KG1 (cell line): ENCODE data around the gene CIPC.

ENCODE experiments used
- DNase-seq: peaks from one replicate; lab custom pipeline; 2025; lab: John Stamatoyannopoulos, UW

The CIPC gene

DNA sequence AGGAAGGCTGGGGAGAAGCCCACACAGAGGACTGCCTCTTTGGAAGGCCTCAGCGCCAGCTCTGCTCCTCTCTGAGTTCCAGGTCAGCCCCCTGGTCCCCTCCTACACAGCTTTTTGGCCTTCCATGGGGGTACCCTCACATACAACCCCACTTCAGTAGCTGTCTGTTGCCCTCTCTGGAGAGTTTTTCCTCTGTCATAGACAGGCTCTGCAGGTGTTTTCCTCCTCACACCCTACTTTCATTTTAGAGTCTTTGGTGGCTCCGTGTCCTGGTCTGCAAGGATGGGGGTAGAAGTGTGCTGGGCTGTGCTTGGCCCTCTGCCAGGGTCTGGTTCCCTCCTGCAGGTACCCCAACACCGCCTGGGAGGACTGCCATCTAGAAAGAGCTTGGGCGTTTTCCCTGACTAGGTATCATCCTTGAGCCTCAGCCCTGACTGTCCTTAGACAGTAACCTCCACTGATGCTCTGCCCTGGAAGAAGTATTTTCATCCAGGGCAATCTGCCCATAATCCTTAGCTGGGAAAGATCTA is 28.5 kb downstream of the CIPC start:
- no peak for DNase-seq

DNA sequence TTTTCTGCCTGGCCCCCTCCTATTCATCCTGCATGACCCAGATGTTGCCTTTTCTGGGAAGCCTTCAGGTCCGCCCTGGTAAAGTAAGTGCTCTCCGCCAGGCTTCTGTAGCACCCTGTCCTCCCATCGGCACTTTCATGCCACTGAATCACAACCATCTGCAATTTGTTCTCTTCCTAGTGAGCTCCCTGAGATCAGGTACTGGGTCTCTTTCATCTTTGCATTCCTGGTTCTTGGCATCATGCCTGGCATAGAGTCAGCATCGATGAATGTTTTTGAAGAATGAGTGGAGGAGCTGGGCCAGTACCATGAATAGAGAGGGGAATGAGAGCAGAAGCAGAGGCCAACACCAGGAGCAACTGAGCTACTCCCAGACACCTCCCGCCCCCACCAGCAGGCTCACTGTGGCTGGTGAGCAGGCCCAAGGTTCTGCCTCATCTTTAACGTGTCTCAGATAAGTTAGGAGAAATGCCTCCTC is 30.4 kb downstream of the CIPC start:
- no peak for DNase-seq

DNA sequence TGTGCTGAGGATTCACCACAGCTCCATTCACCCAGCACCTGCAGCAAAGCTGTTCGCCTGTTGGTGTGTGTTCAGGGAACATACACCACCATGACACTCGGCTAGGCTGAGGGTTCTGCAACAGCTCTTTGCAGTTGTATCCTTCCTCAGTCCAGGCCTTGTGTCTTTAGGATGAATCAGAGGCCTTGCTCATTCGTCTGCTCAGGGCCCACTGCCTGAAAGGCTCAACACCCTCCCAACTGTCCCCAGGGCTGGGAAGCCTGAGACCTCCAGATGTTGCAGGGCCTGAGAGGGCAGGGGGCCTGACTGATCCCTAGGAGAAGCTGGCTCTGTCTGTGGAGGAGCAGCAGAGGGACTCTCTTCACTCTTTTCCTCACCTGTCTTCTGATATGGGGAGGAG is 32.3 kb downstream of the CIPC start:
- no peak for DNase-seq

DNA sequence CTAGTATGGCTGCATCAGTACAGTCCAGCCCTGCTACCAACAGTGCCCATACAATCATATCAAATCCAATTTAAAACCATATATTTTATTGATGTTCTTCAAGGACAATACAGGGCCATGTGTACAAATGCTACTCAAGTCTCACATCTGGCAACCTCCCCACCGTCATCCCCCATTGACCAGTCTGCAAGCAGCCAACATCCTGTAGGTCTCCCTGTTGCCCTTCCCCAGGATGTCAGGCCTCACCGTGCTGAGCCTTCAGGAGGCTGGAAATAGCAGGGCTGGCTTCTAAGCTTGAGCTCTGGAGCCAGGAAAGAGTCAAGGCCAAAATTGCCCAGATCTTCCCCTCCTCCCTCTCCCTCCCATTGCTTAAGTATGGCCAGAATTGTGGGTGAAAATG is 33.1 kb downstream of the CIPC start:
- DNase-seq, result no peak

DNA sequence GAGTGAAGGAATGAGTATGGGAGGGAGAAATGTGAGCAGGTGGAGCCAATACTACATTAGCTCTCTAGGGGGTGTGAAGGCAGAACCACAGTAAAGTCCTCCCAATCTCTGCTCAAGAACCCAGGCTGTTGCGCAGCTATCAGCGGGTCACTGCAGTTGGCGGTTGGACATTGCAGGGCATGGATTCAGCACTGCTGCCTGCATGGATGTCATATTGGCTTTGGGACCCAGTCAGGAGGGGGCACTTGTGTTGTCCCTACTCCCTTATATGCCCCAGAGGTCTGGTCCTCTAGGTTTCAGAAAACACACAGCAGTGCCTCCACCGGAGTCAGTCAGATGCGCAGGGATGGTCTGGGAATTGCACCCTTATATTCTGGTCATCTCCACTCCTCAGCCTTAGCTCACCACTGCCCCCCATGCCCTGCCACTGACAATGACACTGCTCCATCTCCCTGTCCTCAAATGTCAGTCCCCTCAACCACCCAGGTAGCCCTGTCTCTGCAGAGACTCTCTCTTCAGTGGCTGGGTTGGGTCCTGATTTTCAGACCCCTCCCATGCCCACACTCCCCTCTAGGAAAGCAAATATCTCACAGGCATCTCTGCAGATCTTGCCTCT is 33.9 kb downstream of the CIPC start:
- DNase-seq, result no peak

DNA sequence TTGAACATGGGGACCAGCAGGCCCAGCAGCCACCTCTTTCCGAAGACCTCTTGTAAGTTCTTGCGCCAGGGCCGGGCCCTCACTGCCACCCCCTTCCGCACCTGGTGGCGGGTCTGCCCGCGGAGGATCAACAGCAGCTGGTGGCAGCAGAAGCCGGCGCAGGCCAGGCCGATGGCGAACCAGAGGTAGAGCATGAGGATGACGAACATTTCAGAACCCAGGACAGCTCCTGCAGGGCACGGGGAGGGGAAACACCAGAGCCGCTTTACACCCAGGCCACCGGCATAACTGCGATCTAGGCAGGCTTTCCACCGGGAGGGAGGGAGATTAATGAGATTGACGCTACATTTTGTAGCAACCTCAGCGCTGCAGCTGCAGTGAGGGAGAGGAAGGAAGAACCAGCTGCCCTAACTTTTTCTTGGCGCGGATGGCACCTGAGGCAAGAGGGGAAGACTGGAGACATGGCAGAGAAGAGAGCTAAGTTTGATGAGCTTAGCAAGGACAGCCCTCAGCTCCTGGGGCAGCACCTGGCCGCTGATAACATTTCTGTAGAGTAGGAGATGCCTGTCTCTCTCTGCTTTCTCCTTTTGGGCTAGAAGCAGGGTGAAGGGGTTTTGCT is 35.8 kb downstream of the CIPC start:
- DNase-seq, result peak; percentile 5

DNA sequence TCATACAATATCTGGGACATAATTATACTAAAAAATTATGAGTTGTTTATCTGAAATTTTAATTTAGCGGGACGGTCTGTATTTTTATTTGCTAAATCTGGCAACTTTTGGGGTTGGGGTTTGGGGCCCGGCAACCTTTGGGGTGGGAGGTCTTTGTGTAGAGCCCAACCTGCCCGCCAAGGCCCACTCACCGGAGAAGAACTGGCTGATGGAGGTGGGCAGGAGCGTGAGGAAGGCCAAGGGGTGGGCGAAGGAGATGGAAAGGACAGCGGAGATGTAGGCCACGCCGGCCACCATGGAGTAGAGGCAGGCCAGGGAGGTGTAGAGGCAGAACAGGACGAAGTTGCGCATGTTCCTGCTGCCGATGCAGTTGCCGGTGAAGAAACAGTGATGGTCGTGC is 41.0 kb downstream of the CIPC start:
- DNase-seq, result no peak

DNA sequence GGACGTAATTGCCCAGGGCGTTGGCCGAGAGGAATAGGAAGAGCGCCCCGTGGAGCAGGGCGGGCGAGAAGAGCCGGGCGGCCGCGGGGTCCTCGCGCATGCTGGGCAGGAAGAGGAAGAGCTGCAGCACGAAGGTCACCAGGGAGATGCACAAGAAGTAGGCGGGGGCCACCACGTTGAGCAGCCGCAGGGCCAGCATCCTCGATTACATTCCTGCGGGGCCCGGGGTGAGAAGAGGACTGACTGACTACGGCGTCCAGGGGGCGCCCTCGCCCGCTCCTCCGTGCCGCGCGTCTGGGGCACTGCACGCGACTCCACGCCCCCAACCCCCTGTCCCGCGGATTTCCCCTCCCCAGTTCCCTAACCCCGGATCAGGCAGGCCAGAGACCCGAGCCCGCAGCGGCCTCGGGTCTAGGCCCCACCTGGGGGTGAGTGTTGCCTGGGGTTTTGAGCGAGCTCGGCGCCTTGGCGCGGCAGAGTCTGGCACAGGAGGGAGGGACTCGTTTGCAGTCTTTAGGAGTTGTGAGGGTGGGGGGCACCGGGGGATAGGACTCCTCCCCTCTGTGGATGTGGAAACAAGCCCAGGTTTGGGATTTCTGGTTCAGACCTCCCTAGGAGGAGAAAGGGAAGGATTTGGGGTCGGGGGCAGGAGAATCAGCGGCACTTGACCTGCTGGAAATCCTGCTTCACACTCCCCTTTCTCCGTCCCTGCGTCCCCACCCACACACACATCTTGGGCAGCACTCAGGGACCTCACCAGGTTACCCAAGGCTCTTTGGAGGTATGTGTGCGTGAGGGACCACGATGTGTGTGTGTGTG is 41.7 kb downstream of the CIPC start:
- DNase-seq, result no peak

DNA sequence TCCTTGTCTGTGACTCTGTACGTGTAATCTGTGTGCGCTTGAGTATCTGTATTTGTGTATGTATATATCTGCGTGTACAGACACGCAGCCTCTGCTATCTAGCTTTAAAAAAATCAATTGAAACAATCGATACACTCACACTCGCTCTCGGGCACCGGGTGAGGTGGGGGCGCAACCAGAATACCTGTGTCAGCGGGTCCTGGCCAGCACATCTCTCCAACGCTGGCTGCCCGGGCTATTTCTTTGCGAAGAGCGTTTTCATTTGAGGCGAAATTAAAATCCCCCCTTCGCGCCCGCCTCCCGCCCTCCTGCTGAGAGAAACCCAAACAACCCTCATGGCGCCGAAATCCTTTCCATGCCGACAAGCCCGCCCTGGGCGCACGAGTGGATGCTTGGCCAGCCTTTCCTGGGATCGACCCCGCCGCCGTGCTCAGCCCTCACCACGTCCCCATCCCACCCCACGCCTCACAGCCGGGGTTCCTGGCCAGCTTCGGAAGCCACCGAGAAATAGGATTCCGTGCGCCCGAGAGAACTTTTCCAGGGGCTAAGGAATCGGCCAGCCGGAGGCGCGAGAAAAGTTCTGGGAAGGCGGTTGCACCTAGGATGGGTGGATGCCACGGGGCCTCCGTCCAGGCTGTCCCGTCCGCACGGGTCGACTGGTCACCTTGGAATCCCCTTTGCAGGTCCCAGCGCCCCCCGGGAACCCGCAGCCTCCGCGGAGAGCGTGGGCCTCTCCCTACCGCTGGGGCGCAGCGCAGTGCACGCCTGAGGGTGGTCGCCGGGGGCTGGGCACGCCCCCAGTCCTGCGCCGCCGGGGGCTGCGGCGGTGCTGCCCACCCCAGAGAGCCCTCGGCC is 42.5 kb downstream of the CIPC start:
- no peak for DNase-seq

DNA sequence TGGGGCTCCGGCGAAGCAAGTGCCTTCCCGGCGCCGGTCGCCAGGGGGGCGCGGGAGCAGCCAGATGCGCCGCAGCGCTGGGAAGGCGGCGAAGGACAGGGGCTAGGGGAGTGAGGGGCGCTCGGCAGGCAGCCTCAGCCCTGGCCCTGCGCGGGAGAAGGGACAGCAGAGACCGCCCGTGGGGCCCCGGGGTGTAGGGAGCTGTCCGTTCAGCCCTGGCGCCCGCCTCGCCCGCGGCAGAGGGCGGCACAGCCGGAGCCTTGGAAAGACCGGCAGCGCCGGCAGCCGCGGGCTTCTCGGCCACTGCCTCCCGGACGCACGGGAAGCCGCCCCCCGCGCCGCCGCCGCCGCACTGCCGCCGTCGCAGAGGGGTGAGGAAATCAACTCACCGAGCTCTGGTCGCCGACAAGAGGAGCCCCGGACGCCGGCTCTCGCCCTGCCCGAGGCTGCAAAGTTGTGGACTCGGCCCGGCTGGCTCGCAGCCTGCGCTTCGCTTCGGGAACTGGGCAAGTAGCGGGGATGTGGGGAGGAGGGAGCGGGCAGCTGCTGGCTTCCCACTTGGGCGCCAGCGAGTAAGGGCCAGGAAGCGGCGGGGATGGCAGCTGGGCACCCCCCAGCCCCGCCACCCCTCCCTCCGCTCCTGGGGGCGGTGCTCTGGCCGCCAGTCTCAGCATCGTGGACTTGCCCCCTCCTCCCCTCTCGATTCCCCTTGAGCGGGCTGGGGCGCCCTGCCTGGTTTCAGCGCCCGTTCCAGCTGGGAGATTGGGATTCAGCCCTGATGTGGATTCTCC is 43.4 kb downstream of the CIPC start, which contains the start of gene ZDHHC22:
Gene ZDHHC22 (minus strand): TSS at position 578 of the 791 bp plus-strand sequence. CDS start 2,053 bp downstream, outside the sequence.
- DNase-seq, result no peak

DNA sequence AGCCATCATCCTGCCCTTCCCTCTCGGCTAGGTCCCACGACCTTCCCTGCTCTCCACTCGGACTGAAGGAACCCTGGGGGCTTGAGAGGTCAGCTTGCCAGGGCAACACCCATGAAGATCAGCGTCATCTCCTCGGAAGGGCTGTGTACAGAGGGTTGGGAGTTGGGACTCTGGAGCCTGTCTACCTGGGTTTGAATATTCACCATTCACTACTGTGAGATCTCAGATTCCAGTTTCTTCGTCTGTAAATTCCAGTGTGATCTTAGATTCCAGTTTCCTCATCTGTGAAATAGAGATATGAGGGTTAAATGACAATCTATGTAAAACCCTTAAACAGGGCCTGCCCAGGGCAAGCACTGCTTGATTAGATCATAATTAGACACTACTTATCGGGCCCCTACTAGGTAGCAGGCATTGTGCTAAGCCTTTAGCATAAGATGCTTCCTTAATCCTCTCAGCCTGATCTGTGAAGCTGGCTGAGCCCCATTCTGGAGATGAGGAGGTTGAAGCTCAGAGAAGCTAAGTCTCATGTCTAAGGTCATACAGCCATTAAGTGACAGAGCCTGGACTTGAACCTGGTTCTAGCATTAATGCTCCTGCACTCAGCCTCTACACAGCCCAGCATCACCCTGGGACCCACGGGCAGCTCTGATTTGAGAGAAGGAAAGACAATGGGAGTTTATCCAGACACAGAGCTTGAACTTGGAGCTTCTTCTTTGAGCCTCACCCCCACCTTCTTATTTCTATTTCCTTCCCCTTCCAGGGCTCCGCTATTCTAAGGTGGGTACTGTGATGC is 44.1 kb downstream of the CIPC start:
- no peak for DNase-seq

DNA sequence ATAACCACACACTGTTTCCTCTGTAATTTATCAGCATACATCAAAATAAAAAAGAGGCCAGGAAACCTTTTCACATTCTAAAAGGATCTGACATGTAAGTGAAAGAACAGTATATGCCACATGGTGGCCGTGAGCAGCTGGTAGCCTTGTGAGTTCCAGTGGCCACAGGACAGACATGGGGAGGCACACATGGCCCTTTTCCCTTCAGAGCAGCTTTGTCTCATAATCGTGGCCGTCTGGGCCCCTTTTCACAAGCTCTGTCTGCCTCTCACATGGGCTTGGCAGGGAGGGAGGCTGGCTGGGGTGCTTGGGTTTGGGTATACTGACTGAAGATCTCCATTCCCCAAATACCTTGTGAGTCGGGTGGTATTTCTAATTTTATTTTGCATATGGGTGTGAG is 45.0 kb downstream of the CIPC start:
- DNase-seq, result no peak

DNA sequence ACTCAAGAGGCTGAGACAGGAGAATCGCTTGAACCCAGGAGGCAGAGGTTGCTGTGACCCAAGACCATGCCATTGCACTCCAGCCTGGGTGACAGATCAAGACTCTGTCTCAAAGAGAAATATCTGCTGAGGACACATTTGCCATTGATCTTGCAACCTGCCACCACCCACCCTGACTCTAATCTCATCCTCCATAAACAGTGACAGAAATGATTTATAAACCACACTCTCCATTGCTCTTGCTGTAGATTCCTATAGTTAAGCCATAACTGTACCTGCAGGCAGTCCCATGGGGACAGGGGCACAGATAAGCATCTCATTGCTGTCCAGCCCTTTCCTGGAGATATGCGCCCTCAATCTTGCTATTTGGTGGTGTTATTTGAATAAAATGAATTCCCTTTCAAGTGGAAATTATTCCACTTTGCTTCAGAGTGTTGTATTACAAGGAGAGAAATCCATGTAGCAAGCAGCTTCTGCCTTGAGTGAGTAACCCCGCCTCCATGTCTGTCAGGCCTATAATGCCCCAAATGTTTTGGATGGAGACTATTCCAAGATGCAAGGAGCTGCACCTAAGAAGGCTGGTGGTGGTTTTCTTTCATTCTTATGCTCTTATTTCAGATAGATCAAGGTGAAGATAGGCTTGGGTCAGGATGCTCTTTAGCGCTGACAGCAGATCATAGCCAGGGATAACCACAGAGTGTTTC is 46.5 kb downstream of the CIPC start:
- no peak for DNase-seq

DNA sequence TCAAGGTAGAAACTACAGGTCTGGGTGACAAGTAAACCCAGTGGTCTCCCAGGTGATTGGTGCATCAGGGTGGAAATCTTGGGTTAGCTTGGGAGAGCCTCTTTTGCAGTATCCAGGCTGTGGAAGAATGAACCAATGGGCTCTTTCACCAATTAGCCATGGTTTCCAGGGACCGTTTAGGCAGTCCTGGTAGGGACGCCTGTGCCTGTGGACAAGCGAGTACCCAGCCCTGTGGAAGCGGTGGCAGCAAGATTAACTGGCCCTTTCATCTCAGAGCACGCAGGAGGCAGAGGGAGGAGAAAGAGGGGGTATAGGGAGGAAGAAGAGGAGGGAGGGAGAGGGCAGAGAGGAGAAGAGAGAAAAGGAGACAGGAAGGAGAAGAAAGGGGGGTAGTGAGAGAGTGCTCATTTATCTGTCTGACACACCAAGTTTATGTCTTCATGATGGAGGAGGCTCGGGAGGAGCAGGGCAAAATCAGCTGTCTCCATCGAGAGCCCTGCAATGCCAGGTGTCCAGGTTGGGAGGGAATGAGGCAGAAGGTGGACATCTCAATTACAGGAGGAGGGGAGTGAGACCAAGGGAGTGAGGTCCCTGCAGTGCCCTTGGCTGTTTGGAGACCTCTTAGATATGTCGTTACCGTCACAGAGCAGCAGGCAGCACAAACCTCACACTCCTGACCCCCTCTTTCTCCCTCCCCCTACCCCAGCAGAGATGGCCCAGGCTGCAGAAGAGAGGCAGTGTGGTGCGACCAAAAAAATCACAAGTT is 48.1 kb downstream of the CIPC start:
- no peak for DNase-seq

DNA sequence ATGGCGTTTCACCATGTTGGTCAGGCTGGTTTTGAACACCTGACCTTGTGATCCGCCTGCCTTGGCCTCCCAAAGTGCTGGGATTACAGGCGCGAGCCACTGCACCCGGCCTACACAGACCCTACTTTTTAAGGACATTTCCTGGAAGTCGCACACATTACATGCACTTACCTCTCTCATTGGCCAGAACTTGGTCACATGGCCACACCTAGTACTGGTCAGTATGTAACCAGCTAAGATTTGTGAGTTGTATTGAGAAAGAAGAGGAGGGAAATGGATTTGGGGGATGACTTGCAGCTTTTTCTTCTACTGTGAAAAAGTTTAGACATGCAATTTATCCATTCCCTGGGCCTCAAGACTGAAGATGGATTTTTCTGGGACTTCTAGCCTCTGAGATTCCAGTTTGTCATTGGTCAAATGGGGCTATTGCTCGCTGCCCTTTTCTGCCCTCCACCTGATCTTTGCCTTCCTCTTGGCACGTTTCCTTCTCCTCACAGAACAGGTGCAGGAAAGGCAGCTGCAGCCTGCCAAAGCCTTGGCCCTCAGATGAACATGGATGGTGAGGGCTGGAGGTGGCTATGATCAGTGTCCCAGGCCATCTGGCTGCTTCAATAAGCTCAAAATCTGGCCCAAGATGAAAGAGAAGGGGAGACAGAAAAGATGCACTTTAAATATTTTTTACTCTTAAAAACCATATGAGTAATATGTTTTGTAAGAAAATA is 50.6 kb downstream of the CIPC start:
- no peak for DNase-seq

DNA sequence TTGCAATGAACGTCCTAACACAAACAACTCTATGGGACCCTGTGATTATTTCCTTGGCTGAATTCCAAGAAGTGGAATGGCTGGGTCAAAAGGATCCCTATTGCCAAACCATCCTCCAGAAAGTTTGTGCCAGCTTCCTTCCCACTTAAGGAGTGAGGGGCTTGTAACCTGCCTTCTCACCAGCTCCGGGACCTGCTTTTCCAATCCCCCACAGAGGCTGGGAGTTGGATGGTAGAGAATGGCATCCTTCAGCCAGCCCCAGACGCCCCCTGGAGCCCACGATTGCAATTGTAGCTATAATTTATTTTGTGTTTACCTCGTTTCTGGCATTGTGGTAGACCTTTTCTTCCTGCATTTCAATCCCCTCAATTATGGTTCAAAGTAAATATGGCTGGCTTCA is 53.2 kb downstream of the CIPC start:
- DNase-seq, result no peak

DNA sequence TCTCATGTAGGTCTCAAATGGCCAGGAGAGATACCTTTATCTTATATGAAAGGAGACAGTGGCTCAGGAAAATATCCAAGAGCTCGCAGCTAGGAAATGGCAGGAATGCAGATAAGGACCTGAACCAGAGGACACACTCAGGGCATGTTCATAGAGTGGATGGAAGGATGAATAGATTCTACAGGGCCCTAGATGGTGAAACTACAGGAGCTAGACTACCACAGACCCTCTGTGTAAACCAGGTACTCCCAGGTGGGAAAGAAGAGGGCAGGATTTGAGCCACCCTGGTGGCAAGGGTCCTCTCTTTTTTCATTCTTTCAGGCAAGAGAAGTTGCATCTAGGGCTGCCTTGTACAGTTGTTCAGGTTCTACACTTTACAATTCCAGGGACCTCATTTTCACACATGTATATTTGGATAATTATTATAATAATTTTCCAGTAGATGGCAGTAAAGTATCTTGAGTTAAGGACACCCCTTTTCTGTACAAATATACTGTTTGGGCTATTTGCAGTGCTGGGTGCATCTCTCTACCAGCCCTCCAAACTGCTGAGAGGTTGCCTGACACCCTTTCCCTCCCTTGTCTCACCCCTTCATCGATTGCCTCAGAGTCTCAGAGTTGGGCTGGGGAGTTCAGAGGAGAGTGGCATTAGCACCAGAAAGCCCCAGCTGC is 54.0 kb downstream of the CIPC start:
- no peak for DNase-seq

DNA sequence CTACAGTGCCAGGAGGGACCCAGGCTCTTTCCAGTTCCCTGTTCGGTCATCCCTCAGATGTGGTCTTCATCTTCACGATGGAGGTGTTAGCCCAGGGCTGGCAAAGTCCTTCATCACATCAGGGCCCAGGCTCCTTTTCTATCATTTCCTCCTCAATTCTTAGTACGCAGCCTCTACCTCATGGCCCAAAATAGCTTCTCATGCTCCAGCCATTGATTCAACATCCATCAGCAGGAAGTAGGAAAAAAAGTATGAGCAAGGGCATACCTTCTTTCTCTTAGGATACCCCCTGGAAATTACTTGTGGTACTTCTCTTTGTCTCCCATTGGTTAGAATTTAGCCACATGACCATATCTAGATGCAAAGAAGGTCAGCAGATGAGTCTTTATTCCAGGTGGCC is 55.7 kb downstream of the CIPC start:
- DNase-seq, result no peak
